DND-41 (cell line): Measurements from ENCODE around the gene CAP1.

Experiments
- ATAC-seq: fragments of 200-7000 bp; cut with Tn5 transposase; 3 replicates; pipeline ENCODE4 v1.9.1; 2021; ENCODE audit warnings: low read depth; ENCODE audit not compliant: insufficient read depth
- DNase-seq: peaks from one replicate; pipeline ENCODE4 v3.0.0-alpha.2; 2020
- H2AFZ ChIP-seq: 2 replicates; pipeline ENCODE4 v1.6.0; 2012; ENCODE audit warnings: low read depth, low read length
- H3K27ac ChIP-seq: 2 replicates; pipeline ENCODE4 v1.5.1; 2012; ENCODE audit warnings: low read length, inconsistent platforms
- H3K27me3 ChIP-seq: fragments of 200-600 bp; sonication (generic); 2 replicates; pipeline ENCODE4 v1.6.0; 2012; ENCODE audit warnings: low read length, mild to moderate bottlenecking, inconsistent platforms; ENCODE audit not compliant: insufficient read depth, poor library complexity
- H3K36me3 ChIP-seq: 2 replicates; pipeline ENCODE4 v1.5.1; 2012; ENCODE audit warnings: low read length, inconsistent platforms; ENCODE audit not compliant: insufficient read depth
- H3K4me1 ChIP-seq: 2 replicates; pipeline ENCODE4 v1.5.1; 2012; ENCODE audit warnings: mild to moderate bottlenecking, low read length; ENCODE audit not compliant: insufficient read depth
- H3K4me2 ChIP-seq: 2 replicates; pipeline ENCODE4 v1.6.0; 2012; ENCODE audit warnings: mild to moderate bottlenecking, moderate library complexity, low read length, inconsistent platforms; ENCODE audit not compliant: insufficient read depth
- H3K4me3 ChIP-seq, 2 experiments: fragments of 200-600 bp in 1 of 2; shearing (Covaris generic) in 1 of 2; 2 replicates each; pipeline ENCODE4 v1.5.1; 2012 to 2016; ENCODE audit warnings: inconsistent platforms in 2 of 2, low read length in 2 of 2, mild to moderate bottlenecking in 2 of 2, low read depth in 1 of 2, moderate library complexity in 1 of 2
- H3K79me2 ChIP-seq: 2 replicates; pipeline ENCODE4 v1.6.0; 2012; ENCODE audit warnings: low read length, inconsistent platforms; ENCODE audit not compliant: insufficient read depth
- H3K9ac ChIP-seq: 2 replicates; pipeline ENCODE4 v1.6.0; 2012; ENCODE audit warnings: low read depth, mild to moderate bottlenecking, inconsistent platforms, low read length, moderate library complexity
- H3K9me3 ChIP-seq: 2 replicates; pipeline ENCODE4 v1.5.1; 2012; ENCODE audit warnings: low read length, moderate library complexity, mild to moderate bottlenecking, inconsistent platforms; ENCODE audit not compliant: insufficient read depth, severe bottlenecking
- H4K20me1 ChIP-seq: 2 replicates; pipeline ENCODE4 v1.6.0; 2012; ENCODE audit warnings: low read length; ENCODE audit not compliant: insufficient read depth
- EZH2 ChIP-seq: IDR thresholded peaks from 3 replicates; pipeline ENCODE4 v1.6.1; 2012; ENCODE audit warnings: borderline replicate concordance, low read depth, mild to moderate bottlenecking, moderate library complexity, low read length, inconsistent platforms; ENCODE audit not compliant: severe bottlenecking
- TF ChIP-seq, protein P1 (sequence below): IDR thresholded peaks from 2 replicates; pipeline ENCODE4 v1.5.1; 2012; ENCODE audit warnings: borderline replicate concordance, low read length, moderate library complexity, mild to moderate bottlenecking; ENCODE audit not compliant: poor library complexity, severe bottlenecking; ENCODE audit errors: extremely low read depth

CAP1 gene

GRCh38 chr1:40059338-40059959, 18.9 kb downstream of the CAP1 start:
- peaks cover 68% of the 10 kb centered on the region for H3K36me3 ChIP-seq
- DNase-seq (peak; percentile 32), ATAC-seq (peak; percentile 88)
- peaks cover 42% of the 10 kb centered on the region for H3K4me1 ChIP-seq
- peaks cover 45% of the 10 kb centered on the region for H3K79me2 ChIP-seq
- H2AFZ ChIP-seq, result no peak overlapping the region
- peak overlapping the region; percentile 40 for H3K4me2 ChIP-seq
- TF ChIP-seq, protein P1, sequence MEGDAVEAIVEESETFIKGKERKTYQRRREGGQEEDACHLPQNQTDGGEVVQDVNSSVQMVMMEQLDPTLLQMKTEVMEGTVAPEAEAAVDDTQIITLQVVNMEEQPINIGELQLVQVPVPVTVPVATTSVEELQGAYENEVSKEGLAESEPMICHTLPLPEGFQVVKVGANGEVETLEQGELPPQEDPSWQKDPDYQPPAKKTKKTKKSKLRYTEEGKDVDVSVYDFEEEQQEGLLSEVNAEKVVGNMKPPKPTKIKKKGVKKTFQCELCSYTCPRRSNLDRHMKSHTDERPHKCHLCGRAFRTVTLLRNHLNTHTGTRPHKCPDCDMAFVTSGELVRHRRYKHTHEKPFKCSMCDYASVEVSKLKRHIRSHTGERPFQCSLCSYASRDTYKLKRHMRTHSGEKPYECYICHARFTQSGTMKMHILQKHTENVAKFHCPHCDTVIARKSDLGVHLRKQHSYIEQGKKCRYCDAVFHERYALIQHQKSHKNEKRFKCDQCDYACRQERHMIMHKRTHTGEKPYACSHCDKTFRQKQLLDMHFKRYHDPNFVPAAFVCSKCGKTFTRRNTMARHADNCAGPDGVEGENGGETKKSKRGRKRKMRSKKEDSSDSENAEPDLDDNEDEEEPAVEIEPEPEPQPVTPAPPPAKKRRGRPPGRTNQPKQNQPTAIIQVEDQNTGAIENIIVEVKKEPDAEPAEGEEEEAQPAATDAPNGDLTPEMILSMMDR, result no peak
- TF ChIP-seq EZH2, result no peak
- peaks cover 34% of the 10 kb centered on the region for H4K20me1 ChIP-seq
- no peaks in the 10 kb centered on the region for H3K27me3 ChIP-seq
- no peak overlapping the region for H3K9ac ChIP-seq
- peak overlapping the region; percentile 69 for H3K27ac ChIP-seq
- no peak overlapping the region for H3K4me3 ChIP-seq
- no peaks in the 10 kb centered on the region for H3K9me3 ChIP-seq

DNA sequence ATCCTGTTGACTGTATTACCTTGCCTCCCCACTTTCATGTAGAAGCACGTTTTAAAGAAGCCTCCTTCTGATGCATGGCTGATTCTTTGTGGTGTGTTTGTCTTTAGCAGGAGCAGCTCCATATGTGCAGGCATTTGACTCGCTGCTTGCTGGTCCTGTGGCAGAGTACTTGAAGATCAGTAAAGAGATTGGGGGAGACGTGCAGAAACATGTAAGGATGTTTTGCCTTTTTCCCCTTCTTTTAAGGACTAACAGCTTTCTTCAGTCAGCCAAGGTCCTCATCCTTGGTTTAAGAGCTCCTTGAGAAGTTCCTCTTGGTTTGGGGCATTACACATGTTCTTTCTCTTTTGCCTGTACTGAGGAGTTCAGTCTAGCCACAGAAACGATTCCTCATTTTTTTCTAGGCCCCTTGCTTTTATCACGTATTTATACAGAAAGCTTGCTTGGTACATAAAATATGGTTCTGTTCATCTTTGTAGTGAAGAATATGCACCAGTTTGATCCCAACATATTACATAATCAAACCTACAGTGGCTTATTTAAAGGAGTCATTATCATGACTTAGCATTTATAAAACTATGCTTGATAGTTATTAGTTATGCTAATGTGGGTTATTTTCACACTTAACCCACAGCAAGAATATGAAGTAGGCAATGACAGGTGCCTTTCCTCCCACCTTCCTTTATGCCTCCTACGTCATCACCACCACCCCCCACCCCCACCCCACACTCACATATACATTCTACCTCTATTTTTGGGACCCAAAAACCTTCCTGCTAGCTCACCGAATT, 19.6 kb downstream of the CAP1 start:
- Histone ChIP-seq H3K79me2 (peaks cover 38% of the 10 kb centered on the region), H4K20me1 (peaks cover 28% of the 10 kb centered on the region), H3K27me3 (no peaks in the 10 kb centered on the region), H3K27ac (peak overlapping the region; percentile 69), H3K4me2 (no peak overlapping the region), H3K9me3 (no peaks in the 10 kb centered on the region), H3K4me3 (no peak overlapping the region), H3K36me3 (peaks cover 70% of the 10 kb centered on the region), H3K4me1 (peaks cover 42% of the 10 kb centered on the region), H2AFZ (no peak overlapping the region), H3K9ac (no peak overlapping the region)
- DNase-seq (peak; percentile 33), ATAC-seq (peak; percentile 67)
- TF ChIP-seq EZH2, result no peak
- TF ChIP-seq, protein P1, result no peak

DNA sequence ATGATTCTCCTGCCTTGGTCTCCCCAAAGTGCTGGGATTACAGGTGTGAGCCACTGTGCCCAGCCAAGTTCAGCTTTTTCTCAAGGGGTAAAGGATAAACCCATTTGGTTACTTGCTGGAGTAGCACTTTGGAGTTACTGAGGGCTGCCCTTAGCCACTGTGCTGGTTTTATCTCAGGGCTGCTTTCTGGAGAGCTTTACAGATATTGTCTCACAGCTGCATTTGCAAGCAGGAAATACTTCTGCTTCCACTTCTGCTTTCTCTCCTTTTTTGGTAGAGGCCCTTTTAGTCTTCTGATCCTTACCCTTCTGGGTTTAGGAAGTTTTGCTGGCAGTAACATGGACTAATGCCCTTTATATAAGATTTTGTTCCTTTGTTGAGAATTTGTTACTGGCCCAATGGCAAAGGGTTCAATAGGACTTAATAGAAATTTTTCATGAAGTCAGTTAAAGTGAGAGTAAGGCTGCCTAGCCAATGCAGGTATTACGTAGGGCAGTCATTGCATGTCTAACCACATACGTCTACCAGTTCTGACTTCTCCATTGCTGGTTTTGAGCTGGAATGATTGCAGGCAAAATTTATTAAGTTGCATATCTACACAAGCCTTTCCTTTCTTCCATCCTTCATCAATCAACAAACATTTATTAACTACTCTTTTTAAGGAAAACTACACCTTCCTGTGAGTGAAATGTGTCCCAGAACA, 24.4 kb downstream of the CAP1 start:
- Histone ChIP-seq H3K36me3 (peaks cover 93% of the 10 kb centered on the region), H3K4me3 (no peak overlapping the region), H3K4me1 (peaks cover 5% of the 10 kb centered on the region), H3K4me2 (no peak overlapping the region), H2AFZ (no peak overlapping the region), H3K27ac (no peak overlapping the region), H3K79me2 (peaks cover 4% of the 10 kb centered on the region; the same call in 1 of the 2 replicates), H4K20me1 (no peaks in the 10 kb centered on the region), H3K27me3 (no peaks in the 10 kb centered on the region), H3K9me3 (no peaks in the 10 kb centered on the region), H3K9ac (no peak overlapping the region)
- TF ChIP-seq EZH2, result no peak
- TF ChIP-seq, protein P1, result no peak
- ATAC-seq, result no peak
- no peak for DNase-seq
